Astrocyte (in vitro differentiated cells and primary cell): Measurements from ENCODE around the gene ABTB2. TPM values are rescaled to one million over a fixed set of nuclear protein-coding genes. Genes with fewer than 3 reads are reported as not detected.

Source experiments
- DNase-seq: peaks from one replicate; pipeline ENCODE4 v3.0.0-alpha.2; 2010; ENCODE audit warnings: low read depth
- FAIRE-seq: peaks from 2 replicates; lab custom pipeline; 2011; peaks lifted over from hg19 to GRCh38; lab: Jason Lieb, UNC
- H2AFZ ChIP-seq: 2 replicates; pipeline ENCODE4 v1.6.0; 2012; ENCODE audit warnings: low read depth, low read length, inconsistent platforms
- H3K27ac ChIP-seq: 2 replicates; pipeline ENCODE4 v1.5.1; 2011; ENCODE audit warnings: low read depth, low read length, inconsistent platforms
- H3K27me3 ChIP-seq: 2 replicates; pipeline ENCODE4 v1.6.0; 2011; ENCODE audit warnings: low read length, inconsistent platforms; ENCODE audit not compliant: insufficient read depth
- H3K36me3 ChIP-seq: 2 replicates; pipeline ENCODE4 v1.5.1; 2011; ENCODE audit warnings: low read length, inconsistent platforms; ENCODE audit not compliant: insufficient read depth
- H3K4me1 ChIP-seq: 2 replicates; pipeline ENCODE4 v1.5.1; 2011; ENCODE audit warnings: low read length, inconsistent platforms; ENCODE audit not compliant: insufficient read depth
- H3K4me2 ChIP-seq: 2 replicates; pipeline ENCODE4 v1.6.0; 2012; ENCODE audit warnings: low read length, inconsistent platforms
- H3K4me3 ChIP-seq: 2 replicates; pipeline ENCODE4 v1.5.1; 2011; ENCODE audit warnings: low read depth, mild to moderate bottlenecking, low read length, inconsistent platforms; ENCODE audit not compliant: insufficient read depth
- H3K79me2 ChIP-seq: 2 replicates; pipeline ENCODE4 v1.6.0; 2012; ENCODE audit warnings: mild to moderate bottlenecking, low read length, inconsistent platforms; ENCODE audit not compliant: insufficient read depth
- H3K9ac ChIP-seq: 2 replicates; pipeline ENCODE4 v1.6.0; 2012; ENCODE audit warnings: mild to moderate bottlenecking, low read length, inconsistent platforms
- H3K9me3 ChIP-seq: 2 replicates; pipeline ENCODE4 v1.5.1; 2012; ENCODE audit warnings: low read depth, mild to moderate bottlenecking, low read length, inconsistent platforms; ENCODE audit not compliant: insufficient read depth
- H4K20me1 ChIP-seq: 2 replicates; pipeline ENCODE4 v1.6.0; 2012; ENCODE audit warnings: low read length, inconsistent platforms; ENCODE audit not compliant: insufficient read depth
- H3K27ac Mint-ChIP-seq: one replicate; pipeline ENCODE4 v1.8.0; 2021; ENCODE audit warnings: mild to moderate bottlenecking, mixed read lengths; ENCODE audit not compliant: unreplicated experiment
- H3K27me3 Mint-ChIP-seq: one replicate; pipeline ENCODE4 v1.8.0; 2021; ENCODE audit warnings: low read depth, mixed read lengths; ENCODE audit not compliant: unreplicated experiment
- H3K36me3 Mint-ChIP-seq: one replicate; pipeline ENCODE4 v1.8.0; 2021; ENCODE audit warnings: low read depth, mixed read lengths; ENCODE audit not compliant: unreplicated experiment
- H3K4me1 Mint-ChIP-seq: one replicate; pipeline ENCODE4 v1.8.0; 2021; ENCODE audit warnings: low read depth, mixed read lengths; ENCODE audit not compliant: unreplicated experiment
- H3K4me3 Mint-ChIP-seq: one replicate; pipeline ENCODE4 v1.8.0; 2021; ENCODE audit warnings: mild to moderate bottlenecking, moderate library complexity, mixed read lengths; ENCODE audit not compliant: unreplicated experiment
- H3K9me3 Mint-ChIP-seq: one replicate; pipeline ENCODE4 v1.8.0; 2021; ENCODE audit warnings: mild to moderate bottlenecking, mixed read lengths; ENCODE audit not compliant: unreplicated experiment
- EZH2 ChIP-seq: IDR thresholded peaks from 2 replicates; pipeline ENCODE4 v1.6.1; 2012; ENCODE audit warnings: mild to moderate bottlenecking, low read length, inconsistent platforms; ENCODE audit not compliant: insufficient read depth
- total RNA-seq: library from RNA; stranded (reverse); gene quantifications from 2 replicates; pipeline ENCODE4 v1.2.1, GENCODE V29; 2021
- TF ChIP-seq, protein P1 (sequence below): IDR thresholded peaks from 2 replicates; pipeline ENCODE4 v1.5.1; 2011; ENCODE audit warnings: low read depth, mild to moderate bottlenecking, inconsistent platforms, low read length, moderate library complexity; ENCODE audit not compliant: insufficient read depth

ABTB2 gene
- total RNA-seq, 1 donor from 2014 or later: 14.1 TPM

DNA sequence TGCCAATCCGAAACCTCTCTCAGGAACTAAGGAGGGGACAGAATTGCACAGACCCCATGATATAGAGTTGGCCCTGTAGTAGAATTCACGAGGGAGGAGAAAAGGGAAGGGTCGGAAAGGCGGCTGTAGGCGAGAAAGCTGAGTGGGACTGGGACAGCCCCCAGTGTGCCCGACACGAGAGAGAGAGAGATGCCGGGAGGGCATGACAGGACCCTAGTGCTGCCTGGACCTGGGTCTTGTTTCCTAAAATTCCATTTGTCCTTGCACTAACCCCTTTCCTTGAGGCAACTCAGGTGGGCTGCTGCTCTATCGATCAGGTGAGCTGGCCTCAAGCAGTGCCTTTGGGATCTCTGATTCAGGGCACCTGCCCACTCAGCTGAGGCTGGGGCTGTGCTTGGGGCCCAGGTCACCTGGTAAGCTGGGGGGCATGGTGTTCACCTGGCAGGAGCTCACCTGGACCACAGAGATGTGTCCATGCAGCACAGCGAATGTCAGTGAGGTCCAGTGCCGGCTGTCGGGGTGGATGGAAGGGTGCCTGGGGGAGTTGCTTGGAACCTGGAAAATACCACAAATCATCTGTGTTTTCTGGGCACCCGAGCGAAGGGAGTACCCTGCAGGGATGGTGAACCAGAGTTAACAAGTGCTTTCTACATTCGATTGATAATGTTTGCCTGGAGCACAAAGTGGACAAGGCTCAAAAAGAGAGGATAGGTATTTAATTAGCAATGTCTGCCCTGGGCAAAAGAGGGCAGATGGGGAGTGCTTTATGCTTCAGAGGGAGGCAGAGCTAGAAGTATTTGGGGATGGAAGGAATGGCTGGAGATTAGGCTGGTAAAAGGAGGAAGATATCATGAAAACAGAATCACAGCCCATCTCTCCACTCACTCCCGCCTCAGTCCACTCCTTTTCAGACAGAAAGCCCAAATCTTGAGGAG is 190.7 kb downstream of the ABTB2 start:
- Mint-ChIP-seq H3K27ac (no peak overlapping the region), H3K4me1 (peaks cover 15% of the 10 kb centered on the region), H3K9me3 (no peaks in the 10 kb centered on the region), H3K36me3 (peaks cover 22% of the 10 kb centered on the region), H3K4me3 (no peak overlapping the region), H3K27me3 (no peaks in the 10 kb centered on the region)
- H3K9ac ChIP-seq: no peak overlapping the region
- H3K4me2 ChIP-seq: no peak overlapping the region
- no peak overlapping the region for H3K27ac ChIP-seq
- no peak for TF ChIP-seq EZH2
- TF ChIP-seq, protein P1, sequence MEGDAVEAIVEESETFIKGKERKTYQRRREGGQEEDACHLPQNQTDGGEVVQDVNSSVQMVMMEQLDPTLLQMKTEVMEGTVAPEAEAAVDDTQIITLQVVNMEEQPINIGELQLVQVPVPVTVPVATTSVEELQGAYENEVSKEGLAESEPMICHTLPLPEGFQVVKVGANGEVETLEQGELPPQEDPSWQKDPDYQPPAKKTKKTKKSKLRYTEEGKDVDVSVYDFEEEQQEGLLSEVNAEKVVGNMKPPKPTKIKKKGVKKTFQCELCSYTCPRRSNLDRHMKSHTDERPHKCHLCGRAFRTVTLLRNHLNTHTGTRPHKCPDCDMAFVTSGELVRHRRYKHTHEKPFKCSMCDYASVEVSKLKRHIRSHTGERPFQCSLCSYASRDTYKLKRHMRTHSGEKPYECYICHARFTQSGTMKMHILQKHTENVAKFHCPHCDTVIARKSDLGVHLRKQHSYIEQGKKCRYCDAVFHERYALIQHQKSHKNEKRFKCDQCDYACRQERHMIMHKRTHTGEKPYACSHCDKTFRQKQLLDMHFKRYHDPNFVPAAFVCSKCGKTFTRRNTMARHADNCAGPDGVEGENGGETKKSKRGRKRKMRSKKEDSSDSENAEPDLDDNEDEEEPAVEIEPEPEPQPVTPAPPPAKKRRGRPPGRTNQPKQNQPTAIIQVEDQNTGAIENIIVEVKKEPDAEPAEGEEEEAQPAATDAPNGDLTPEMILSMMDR: no peak
- H3K79me2 ChIP-seq: no peaks in the 10 kb centered on the region
- no peak overlapping the region for H3K4me3 ChIP-seq
- DNase-seq (no peak), FAIRE-seq (no peak)
- H4K20me1 ChIP-seq: peaks cover 20% of the 10 kb centered on the region
- H3K9me3 ChIP-seq: no peaks in the 10 kb centered on the region
- no peaks in the 10 kb centered on the region for H3K36me3 ChIP-seq
- no peak overlapping the region for H2AFZ ChIP-seq
- peaks cover 3% of the 10 kb centered on the region for H3K4me1 ChIP-seq
- H3K27me3 ChIP-seq: no peaks in the 10 kb centered on the region

DNA sequence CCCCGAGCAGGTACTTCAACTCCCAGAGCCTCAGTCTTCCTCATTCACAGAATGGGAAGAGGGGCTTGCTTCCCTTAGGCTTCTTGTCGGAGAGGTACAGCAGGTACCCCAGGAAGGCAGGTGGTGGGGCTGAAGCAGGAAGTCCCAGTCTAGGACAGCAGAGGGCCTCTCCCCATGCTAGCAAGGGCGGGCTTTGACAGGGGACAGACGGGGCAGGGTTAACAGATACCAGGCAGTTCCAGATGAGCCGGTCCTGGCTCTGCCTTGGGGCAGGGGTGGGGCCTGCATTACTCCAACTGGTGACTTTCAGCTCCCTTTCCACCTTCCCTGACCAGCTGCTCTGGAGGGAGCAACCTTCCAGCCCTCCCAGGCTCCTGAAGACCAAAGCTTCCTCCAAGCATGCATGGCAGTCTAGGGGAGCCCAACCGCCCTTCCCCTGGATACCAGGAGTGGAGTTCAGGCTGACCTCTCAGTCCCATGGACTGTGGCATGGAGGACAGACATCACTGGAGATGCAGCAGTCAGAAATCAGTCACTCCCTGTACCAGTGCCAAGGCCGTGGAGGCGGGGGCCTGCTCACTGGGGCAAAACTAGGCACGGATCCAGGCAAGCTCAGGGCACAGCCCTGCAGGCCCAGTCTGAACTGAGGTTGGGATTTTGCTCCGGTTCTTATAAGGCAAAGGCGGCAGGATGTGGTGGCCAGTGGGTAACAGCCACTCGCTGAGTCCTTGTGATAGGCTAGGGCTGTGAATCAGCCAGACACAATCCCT is 191.8 kb downstream of the ABTB2 start:
- H3K4me1 Mint-ChIP-seq: peaks cover 22% of the 10 kb centered on the region
- no peaks in the 10 kb centered on the region for H3K9me3 ChIP-seq

More for the DNA sequence above, 191.8 kb downstream of the ABTB2 start:
- Histone ChIP-seq H3K79me2 (no peaks in the 10 kb centered on the region), H3K36me3 (no peaks in the 10 kb centered on the region), H3K27ac (no peak overlapping the region), H4K20me1 (peaks cover 31% of the 10 kb centered on the region), H2AFZ (no peak overlapping the region), H3K27me3 (no peaks in the 10 kb centered on the region), H3K4me3 (no peak overlapping the region), H3K9ac (no peak overlapping the region), H3K4me1 (peaks cover 9% of the 10 kb centered on the region), H3K4me2 (no peak overlapping the region)
- DNase-seq: no peak
- TF ChIP-seq EZH2: no peak
- TF ChIP-seq, protein P1: no peak
- no peaks in the 10 kb centered on the region for H3K27me3 Mint-ChIP-seq
- FAIRE-seq: no peak
- H3K9me3 Mint-ChIP-seq: no peaks in the 10 kb centered on the region
- H3K27ac Mint-ChIP-seq: no peak overlapping the region
- H3K36me3 Mint-ChIP-seq: peaks cover 20% of the 10 kb centered on the region
- no peak overlapping the region for H3K4me3 Mint-ChIP-seq
